Activated T-helper 1 cell treated with anti-CD3 and anti-CD28 coated beads, Interleukin-12 subunit alpha, Interleukin-12 subunit beta, Interleukin-2, Interleukin-4 antibody, amounts not matched to agents 30 ng/mL and 10 ng/mL and 1 ng/mL, durations not matched to agents 14 hours and 24 hours and 36 hours (primary cell): Measurements from ENCODE around the gene WDFY4. TPM values are rescaled to one million over a fixed set of nuclear protein-coding genes. Genes with fewer than 3 reads are reported as not detected.

Experiments used
- DNase-seq: peaks from one replicate; pipeline ENCODE4 v3.0.0; 2021; ENCODE audit warnings: low spot score
- H3K27ac Mint-ChIP-seq: one replicate; pipeline ENCODE4 v1.8.0; 2021; ENCODE audit warnings: mild to moderate bottlenecking, mixed read lengths
- H3K27me3 Mint-ChIP-seq: one replicate; pipeline ENCODE4 v1.8.0; 2022; ENCODE audit warnings: mild to moderate bottlenecking, moderate library complexity, mixed read lengths; ENCODE audit not compliant: insufficient read depth
- H3K36me3 Mint-ChIP-seq: one replicate; pipeline ENCODE4 v1.8.0; 2021; ENCODE audit warnings: low read depth, mixed read lengths
- H3K4me1 Mint-ChIP-seq: one replicate; pipeline ENCODE4 v1.8.0; 2021; ENCODE audit warnings: low read depth, mixed read lengths
- H3K4me3 Mint-ChIP-seq: one replicate; pipeline ENCODE4 v1.8.0; 2021; ENCODE audit warnings: mild to moderate bottlenecking, moderate library complexity, mixed read lengths
- H3K9me3 Mint-ChIP-seq: one replicate; pipeline ENCODE4 v1.8.0; 2021; ENCODE audit warnings: mixed read lengths
- intact Hi-C: fragments of 100-400 bp; cut with micrococcal nuclease; formaldehyde crosslinking; loops from one replicate; pipeline ENCODE4 v1.15.1; 2024
- total RNA-seq: library from RNA; stranded (reverse); gene quantifications from 2 replicates; pipeline ENCODE4 v1.2.3, GENCODE V29; 2022

The WDFY4 gene
- total RNA-seq, 1 donor from 2014 or later = 0.08 TPM

- H3K4me3 Mint-ChIP-seq = no peak overlapping the region
- H3K36me3 Mint-ChIP-seq = no peaks in the 10 kb centered on the region
- intact Hi-C loops = no loop called here
- no peak for DNase-seq
- H3K9me3 Mint-ChIP-seq = no peaks in the 10 kb centered on the region
- H3K4me1 Mint-ChIP-seq = no peaks in the 10 kb centered on the region
- H3K27me3 Mint-ChIP-seq = peaks cover 14% of the 10 kb centered on the region
- H3K27ac Mint-ChIP-seq = no peak overlapping the region
Measured at GRCh38 chr10:48684463-48684791, 246 bp upstream of the WDFY4 start.

- H3K9me3 Mint-ChIP-seq = no peaks in the 10 kb centered on the region
- no peak for DNase-seq
- no peaks in the 10 kb centered on the region for H3K4me1 Mint-ChIP-seq
- no peaks in the 10 kb centered on the region for H3K36me3 Mint-ChIP-seq
- no peak overlapping the region for H3K27ac Mint-ChIP-seq
- H3K4me3 Mint-ChIP-seq = no peak overlapping the region
- peaks cover 19% of the 10 kb centered on the region for H3K27me3 Mint-ChIP-seq
- intact Hi-C loops = no loop called here
Measured at GRCh38 chr10:48685731-48686130, 1.1 kb downstream of the WDFY4 start.

- no peaks in the 10 kb centered on the region for H3K4me1 Mint-ChIP-seq
- H3K27me3 Mint-ChIP-seq = peaks cover 9% of the 10 kb centered on the region
- intact Hi-C loops = no loop called here
Measured at GRCh38 chr10:48690791-48691660, 6.4 kb downstream of the WDFY4 start.

GRCh38 chr10:48691812-48692528, 7.3 kb downstream of the WDFY4 start:
- H3K27ac Mint-ChIP-seq = no peak overlapping the region
- no peaks in the 10 kb centered on the region for H3K36me3 Mint-ChIP-seq
- intact Hi-C loops = no loop called here
- no peak overlapping the region for H3K4me3 Mint-ChIP-seq
- H3K4me1 Mint-ChIP-seq = no peaks in the 10 kb centered on the region
- peaks cover 5% of the 10 kb centered on the region for H3K27me3 Mint-ChIP-seq
- DNase-seq = no peak
- H3K9me3 Mint-ChIP-seq = no peaks in the 10 kb centered on the region

More at GRCh38 chr10:48690791-48691660, 6.4 kb downstream of the WDFY4 start:
- H3K27ac Mint-ChIP-seq = no peak overlapping the region
- no peaks in the 10 kb centered on the region for H3K36me3 Mint-ChIP-seq
- DNase-seq = no peak
- no peak overlapping the region for H3K4me3 Mint-ChIP-seq
- no peaks in the 10 kb centered on the region for H3K9me3 Mint-ChIP-seq

- intact Hi-C loops = no loop called here
- H3K27me3 Mint-ChIP-seq = peaks cover 5% of the 10 kb centered on the region
- no peak overlapping the region for H3K27ac Mint-ChIP-seq
- no peaks in the 10 kb centered on the region for H3K36me3 Mint-ChIP-seq
- H3K4me1 Mint-ChIP-seq = no peaks in the 10 kb centered on the region
- H3K9me3 Mint-ChIP-seq = no peaks in the 10 kb centered on the region
- no peak for DNase-seq
- H3K4me3 Mint-ChIP-seq = no peak overlapping the region
Measured at GRCh38 chr10:48692748-48693147, 8.1 kb downstream of the WDFY4 start.

- intact Hi-C loops = no loop called here
- H3K36me3 Mint-ChIP-seq = no peaks in the 10 kb centered on the region
- H3K4me3 Mint-ChIP-seq = no peak overlapping the region
- peaks cover 5% of the 10 kb centered on the region for H3K27me3 Mint-ChIP-seq
- no peak for DNase-seq
- no peaks in the 10 kb centered on the region for H3K9me3 Mint-ChIP-seq
- no peak overlapping the region for H3K27ac Mint-ChIP-seq
- no peaks in the 10 kb centered on the region for H3K4me1 Mint-ChIP-seq
Measured at GRCh38 chr10:48693206-48693605, 8.5 kb downstream of the WDFY4 start.

GRCh38 chr10:48694371-48695030, 9.8 kb downstream of the WDFY4 start:
- Mint-ChIP-seq H3K27ac (no peak overlapping the region), H3K36me3 (no peaks in the 10 kb centered on the region), H3K4me1 (no peaks in the 10 kb centered on the region), H3K4me3 (no peak overlapping the region), H3K9me3 (no peaks in the 10 kb centered on the region), H3K27me3 (peaks cover 5% of the 10 kb centered on the region)
- no peak for DNase-seq
- intact Hi-C loops = no loop called here

- Mint-ChIP-seq H3K36me3 (no peaks in the 10 kb centered on the region), H3K27ac (no peak overlapping the region), H3K4me3 (no peak overlapping the region), H3K9me3 (no peaks in the 10 kb centered on the region), H3K4me1 (no peaks in the 10 kb centered on the region), H3K27me3 (no peaks in the 10 kb centered on the region)
- intact Hi-C loops = no loop called here
- DNase-seq = no peak
Measured at GRCh38 chr10:48695636-48696534, 11.2 kb downstream of the WDFY4 start.

GRCh38 chr10:48696535-48696873, 11.8 kb downstream of the WDFY4 start:
- Mint-ChIP-seq H3K27me3 (no peaks in the 10 kb centered on the region), H3K27ac (no peak overlapping the region), H3K36me3 (no peaks in the 10 kb centered on the region), H3K9me3 (no peaks in the 10 kb centered on the region), H3K4me1 (no peaks in the 10 kb centered on the region), H3K4me3 (no peak overlapping the region)
- intact Hi-C loops = no loop called here
- DNase-seq = no peak

GRCh38 chr10:48697091-48697490, 12.4 kb downstream of the WDFY4 start:
- no peak for DNase-seq
- no peaks in the 10 kb centered on the region for H3K36me3 Mint-ChIP-seq
- no peaks in the 10 kb centered on the region for H3K9me3 Mint-ChIP-seq
- intact Hi-C loops = no loop called here
- H3K4me3 Mint-ChIP-seq = no peak overlapping the region
- no peaks in the 10 kb centered on the region for H3K27me3 Mint-ChIP-seq
- no peaks in the 10 kb centered on the region for H3K4me1 Mint-ChIP-seq
- no peak overlapping the region for H3K27ac Mint-ChIP-seq

GRCh38 chr10:48697821-48698764, 13.4 kb downstream of the WDFY4 start:
- Mint-ChIP-seq H3K4me1 (no peaks in the 10 kb centered on the region), H3K27me3 (no peaks in the 10 kb centered on the region), H3K27ac (no peak overlapping the region), H3K9me3 (no peaks in the 10 kb centered on the region), H3K4me3 (no peak overlapping the region), H3K36me3 (no peaks in the 10 kb centered on the region)
- intact Hi-C loops = no loop called here
- DNase-seq = no peak
